Spleen (tissue), 11 donors: Measurements from ENCODE around the gene SELENOT. TPM values are rescaled to one million over a fixed set of nuclear protein-coding genes. Genes with fewer than 3 reads are reported as not detected.

Source experiments
- DNase-seq: peaks from one replicate; pipeline ENCODE4 v3.0.0-alpha.2; 2020
- H3K27ac ChIP-seq, 8 donors: fragments of 200-600 bp; sonication (generic) in 7 of 8; 1 replicate in 4 of 8; 2 replicates in 4 of 8; pipeline versions ENCODE4 v1.5.0 to v1.8.0; 2016 to 2021; ENCODE audit warnings: inconsistent platforms in 4 of 8, mild to moderate bottlenecking in 4 of 8, moderate library complexity in 1 of 8
- H3K27me3 ChIP-seq, 7 donors: fragments of 200-600 bp; sonication (generic) in 6 of 7; replicated peaks in 1 of 7; 1 replicate in 4 of 7; 2 replicates in 3 of 7; pipeline versions ENCODE4 v1.5.0 to v1.8.0; 2016 to 2021; ENCODE audit warnings: inconsistent platforms in 3 of 7, mild to moderate bottlenecking in 1 of 7
- H3K36me3 ChIP-seq, 6 donors: fragments of 200-600 bp; sonication (generic) in 5 of 6; 1 replicate in 4 of 6; 2 replicates in 2 of 6; pipeline versions ENCODE4 v1.5.0 to v1.8.0; 2016 to 2021; ENCODE audit warnings: inconsistent platforms in 2 of 6
- H3K4me1 ChIP-seq, 6 donors: fragments of 200-600 bp; sonication (generic) in 5 of 6; 1 replicate in 3 of 6; 2 replicates in 3 of 6; pipeline versions ENCODE4 v1.5.0 to v1.8.0; 2016 to 2021; ENCODE audit warnings: inconsistent platforms in 3 of 6
- H3K4me3 ChIP-seq, 8 donors: fragments of 200-600 bp; sonication (generic) in 7 of 8; 1 replicate in 4 of 8; 2 replicates in 4 of 8; pipeline versions ENCODE4 v1.5.0 to v1.8.0; 2016 to 2021; ENCODE audit warnings: inconsistent platforms in 4 of 8, mild to moderate bottlenecking in 4 of 8, moderate library complexity in 2 of 8
- H3K9me3 ChIP-seq, 8 donors: fragments of 200-600 bp; sonication (generic) in 7 of 8; 1 replicate in 4 of 8; 2 replicates in 4 of 8; pipeline versions ENCODE4 v1.5.0 to v1.8.0; 2016 to 2021; ENCODE audit warnings: inconsistent platforms in 4 of 8
- CTCF ChIP-seq, 11 experiments: fragments of 200-600 bp in 7 of 11; fragments of 450-650 bp in 4 of 11; sonication (generic) in 4 of 11; IDR thresholded peaks in 8 of 11; conservative IDR thresholded peaks in 3 of 11; 1 replicate in 7 of 11; 2 replicates in 4 of 11; pipeline versions ENCODE4 v1.4.0 to v1.8.0; 2016 to 2021; ENCODE audit warnings: antibody characterized with exemption in 11 of 11, inconsistent platforms in 4 of 11, mild to moderate bottlenecking in 1 of 11
- POLR2A ChIP-seq, 3 donors: fragments of 450-650 bp; IDR thresholded peaks; one replicate each; pipeline ENCODE4 v1.5.1; 2017; ENCODE audit warnings: antibody characterized with exemption in 3 of 3, mild to moderate bottlenecking in 1 of 3
- POLR2AphosphoS5 ChIP-seq, 3 donors: sonication (generic); formaldehyde crosslinking; IDR thresholded peaks; one replicate each; pipeline ENCODE4 v1.5.1; 2017; ENCODE audit warnings: antibody characterized with exemption in 3 of 3
- WGBS, 5 donors: extraction: QIAGEN DNeasy Blood & Tissue Kit in 3 of 5; methylation state at CpG; one replicate each; pipeline versions ENCODE4 v1.1.5 to v1.1.7; 2013 to 2018; 5-methylcytosine and 5-hydroxymethylcytosine counted together
- intact Hi-C: fragments of 100-400 bp; cut with DNase I; formaldehyde crosslinking; loops from one replicate; pipeline ENCODE4 v1.15.0; 2023; ENCODE audit warnings: low total_unique reads
- polyA plus RNA-seq, 3 donors: library from polyadenylated mRNA; stranded (reverse); fragments of 200-250 nt; gene quantifications; one replicate each; pipeline ENCODE4 v1.2.1, GENCODE V29; 2013
- total RNA-seq, 7 donors: library from RNA; depleted of rRNA in 3 of 7; stranded (reverse); fragments of >200 nt in 3 of 7; fragmentation: NEBNext Ultra II Directional in 4 of 7; extraction: Animal tissue kit (Norgen Biotek cat#: 25700) in 4 of 7; gene quantifications; one replicate each; pipeline versions ENCODE4 v1.1.0 to v1.2.1, GENCODE V29; 2016 to 2021
- donor health status: healthy with polysubstance abuse.
- donor health status: DM: no; HTN: no; CAD: no; lungs with moderate emphysema.
- donor health status: DM: no; HTN: no; CAD: no.
- donor health status: Bipolar disorder and iron deficiency.
- donor health status: healthy.
- donor health status: DM: no; HTN: no; CAD: no.
- donor health status: DM: yes; HTN: yes; CAD: no.

The SELENOT gene
- total and polyA plus RNA-seq, 10 donors, result 34.6 to 180 (median 103) TPM

GRCh38 chr3:150623945-150624344 is 20.8 kb downstream of the SELENOT start:
- DNase-seq, result no peak
- WGBS, 5 donors, result 96 to 100% (median 100%) methylated on average over 1 of the region's 1 CpG
- H3K27me3 ChIP-seq, result no peaks in the 10 kb centered on the region
- H3K9me3 ChIP-seq, result no peaks in the 10 kb centered on the region
- H3K4me3 ChIP-seq, result no peak overlapping the region
- H3K27ac ChIP-seq, result no peak overlapping the region
- TF ChIP-seq CTCF (IDR thresholded peaks at IDR 0.05 in 8 of 11, conservative IDR thresholded peaks at IDR 0.05 in 3 of 11), result no peak
- no peak for TF ChIP-seq POLR2AphosphoS5 (IDR thresholded peaks at IDR 0.05)
- no peak for TF ChIP-seq POLR2A (IDR thresholded peaks at IDR 0.05)
- peaks cover 0 to 52% (median 18%) of the 10 kb centered on the region in 6 donors for H3K4me1 ChIP-seq
- intact Hi-C loops, result no loop called here
- H3K36me3 ChIP-seq, result peaks cover 4 to 79% (median 41%) of the 10 kb centered on the region in 6 donors

DNA sequence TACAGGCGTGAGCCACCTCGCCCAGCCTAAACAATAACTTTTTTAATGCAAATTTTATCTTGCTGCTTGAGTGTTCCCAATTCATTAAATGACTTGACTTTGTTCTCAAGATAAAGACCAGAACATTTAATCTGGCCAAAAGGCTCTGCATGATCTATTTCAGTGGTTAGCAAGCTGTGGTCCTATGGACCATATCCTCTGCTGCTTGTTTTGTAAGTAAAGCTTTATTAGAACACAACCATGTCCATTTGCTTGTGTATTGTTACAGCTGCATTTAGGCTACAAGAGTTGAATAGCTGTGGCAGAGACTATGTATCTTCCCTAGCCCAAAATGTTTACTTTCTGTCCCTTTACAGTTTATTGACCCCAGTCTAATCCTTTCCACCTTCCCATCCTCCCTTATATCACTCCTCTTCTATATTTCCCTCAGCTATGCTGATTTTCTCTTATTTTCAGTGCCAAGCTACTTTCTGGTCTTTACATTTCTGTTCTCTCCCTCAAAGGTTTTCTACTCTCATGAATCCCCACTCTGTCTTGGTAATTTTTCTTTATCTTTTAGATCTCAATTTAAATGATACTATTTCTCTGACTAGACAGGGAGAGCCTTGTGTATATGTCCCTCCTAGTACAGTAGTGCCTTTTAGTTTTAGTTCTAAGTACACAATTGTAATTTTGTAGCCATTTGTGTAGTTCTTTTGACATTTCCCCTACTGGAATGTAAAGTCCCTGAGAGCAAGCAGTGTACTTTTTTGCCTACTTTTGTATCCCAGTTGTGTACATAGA is 23.2 kb downstream of the SELENOT start:
- H3K36me3 ChIP-seq, result peaks cover 4 to 86% (median 50%) of the 10 kb centered on the region in 6 donors
- no peak overlapping the region for H3K27ac ChIP-seq
- H3K4me3 ChIP-seq, result no peak overlapping the region
- no peak for DNase-seq
- TF ChIP-seq POLR2A (IDR thresholded peaks at IDR 0.05), result no peak
- TF ChIP-seq CTCF (IDR thresholded peaks at IDR 0.05 in 8 of 11, conservative IDR thresholded peaks at IDR 0.05 in 3 of 11), result no peak
- no peak for TF ChIP-seq POLR2AphosphoS5 (IDR thresholded peaks at IDR 0.05)
- peaks cover 0 to 29% (median 7%) of the 10 kb centered on the region in 6 donors for H3K4me1 ChIP-seq
- no peaks in the 10 kb centered on the region for H3K9me3 ChIP-seq
- 95 to 100% (median 98%) methylated on average over 2 of the region's 2 CpGs for WGBS, 5 donors
- intact Hi-C loops, result no loop called here
- H3K27me3 ChIP-seq, result no peaks in the 10 kb centered on the region

DNA sequence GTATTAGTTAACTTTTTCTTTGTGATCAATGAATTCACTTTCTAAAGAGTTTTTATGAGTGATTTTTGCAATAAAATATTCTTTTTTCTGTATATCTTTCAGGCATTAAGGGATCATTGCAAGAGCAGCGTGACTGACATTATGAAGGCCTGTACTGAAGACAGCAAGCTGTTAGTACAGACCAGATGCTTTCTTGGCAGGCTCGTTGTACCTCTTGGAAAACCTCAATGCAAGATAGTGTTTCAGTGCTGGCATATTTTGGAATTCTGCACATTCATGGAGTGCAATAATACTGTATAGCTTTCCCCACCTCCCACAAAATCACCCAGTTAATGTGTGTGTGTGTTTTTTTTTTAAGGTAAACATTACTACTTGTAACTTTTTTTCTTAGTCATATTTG is 24.4 kb downstream of the SELENOT start:
- intact Hi-C loops, result no loop called here
- TF ChIP-seq POLR2AphosphoS5 (IDR thresholded peaks at IDR 0.05) (no peak), CTCF (IDR thresholded peaks at IDR 0.05 in 8 of 11, conservative IDR thresholded peaks at IDR 0.05 in 3 of 11) (no peak), POLR2A (IDR thresholded peaks at IDR 0.05) (no peak)
- H3K27me3 ChIP-seq, result no peaks in the 10 kb centered on the region
- H3K4me3 ChIP-seq, result no peak overlapping the region
- peaks cover 0 to 17% (median 0%) of the 10 kb centered on the region in 6 donors for H3K4me1 ChIP-seq
- no peak overlapping the region for H3K27ac ChIP-seq
- H3K36me3 ChIP-seq, result peaks cover 4 to 94% (median 50%) of the 10 kb centered on the region in 6 donors
- DNase-seq, result no peak
- WGBS, 5 donors, result 93 to 100% (median 95%) methylated on average over 2 of the region's 2 CpGs
- no peaks in the 10 kb centered on the region for H3K9me3 ChIP-seq

DNA sequence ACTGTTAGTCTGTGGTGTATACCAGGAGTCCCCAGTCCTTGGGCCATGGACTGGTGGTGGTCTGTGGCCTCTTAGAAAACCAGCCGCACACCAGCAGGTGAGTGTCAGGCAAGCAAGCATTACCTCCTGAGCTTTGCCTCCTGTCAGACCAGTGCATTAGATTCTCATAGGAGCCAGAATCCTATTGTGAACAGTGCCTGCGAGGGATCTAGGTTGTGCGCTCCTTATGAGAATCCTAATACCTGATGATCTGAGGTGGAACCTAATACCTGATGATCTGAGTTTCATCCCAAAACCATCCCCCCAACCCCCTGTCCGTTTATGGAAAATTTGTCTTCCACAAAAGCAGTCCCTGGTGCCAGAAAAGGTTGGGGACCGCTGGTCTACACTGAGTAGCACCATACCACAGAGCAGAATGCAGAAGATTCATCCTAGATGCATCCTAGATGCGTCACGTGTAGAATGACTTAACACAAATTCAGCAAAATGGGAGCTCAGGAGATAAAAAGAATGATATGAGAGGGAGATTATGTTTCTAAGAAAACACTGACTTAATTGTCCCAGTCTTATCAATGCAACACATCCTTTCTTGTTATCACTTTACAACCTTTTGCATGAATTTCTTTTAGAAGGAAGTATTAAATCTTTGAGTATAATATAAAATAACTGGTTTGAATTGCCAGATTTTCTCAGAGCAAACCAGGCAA is 28.5 kb downstream of the SELENOT start:
- Histone ChIP-seq H3K36me3 (peaks cover 2 to 61% (median 30%) of the 10 kb centered on the region in 6 donors), H3K4me3 (no peak overlapping the region), H3K9me3 (no peaks in the 10 kb centered on the region), H3K4me1 (peaks cover 3 to 20% (median 17%) of the 10 kb centered on the region in 6 donors), H3K27me3 (no peaks in the 10 kb centered on the region), H3K27ac (no peak overlapping the region)
- TF ChIP-seq POLR2AphosphoS5 (IDR thresholded peaks at IDR 0.05), result peak in 1 of 3 donors; percentile 45
- no peak for TF ChIP-seq CTCF (IDR thresholded peaks at IDR 0.05 in 8 of 11, conservative IDR thresholded peaks at IDR 0.05 in 3 of 11)
- intact Hi-C loops, result no loop called here
- WGBS, 5 donors, result 90 to 96% (median 94%) methylated on average over 7 of the region's 7 CpGs
- DNase-seq, result no peak
